Neural cell (in vitro differentiated cells): ENCODE measurements around the gene RELL2. TPM values are rescaled to one million over a fixed set of nuclear protein-coding genes. Genes with fewer than 3 reads are reported as not detected.

Source experiments
- H2AFZ ChIP-seq: fragments of 200-600, 300-800 bp; sonication (generic), shearing (Covaris generic); 2 replicates; pipeline ENCODE4 v1.6.0; 2014; ENCODE audit warnings: low read depth, mild to moderate bottlenecking, antibody characterized with exemption, low read length, moderate library complexity
- H3F3A ChIP-seq: fragments of 200-600 bp; shearing (Covaris generic); 2 replicates; pipeline ENCODE4 v1.6.1; 2016; ENCODE audit warnings: mild to moderate bottlenecking, moderate library complexity, mixed read lengths, antibody characterized with exemption, low read length; ENCODE audit not compliant: insufficient read depth, poor library complexity, severe bottlenecking
- H3K27ac ChIP-seq: fragments of 200-600, 300-800 bp; sonication (generic), shearing (Covaris generic); 2 replicates; pipeline ENCODE4 v1.5.1; 2014; ENCODE audit warnings: mild to moderate bottlenecking, low read length, moderate library complexity
- H3K27me3 ChIP-seq: fragments of 300-800, 200-600 bp; sonication (generic), shearing (Covaris generic); 2 replicates; pipeline ENCODE4 v1.6.0; 2014; ENCODE audit warnings: mild to moderate bottlenecking, low read depth, low read length, moderate library complexity; ENCODE audit not compliant: insufficient read depth
- H3K36me3 ChIP-seq: fragments of 300-800, 200-600 bp; sonication (generic), shearing (Covaris generic); 2 replicates; pipeline ENCODE4 v1.5.1; 2014; ENCODE audit warnings: mild to moderate bottlenecking, antibody characterized with exemption, low read length, moderate library complexity; ENCODE audit not compliant: insufficient read depth
- H3K4me2 ChIP-seq: fragments of 300-800, 200-600 bp; sonication (generic), shearing (Covaris generic); 2 replicates; pipeline ENCODE4 v1.6.0; 2014; ENCODE audit warnings: mild to moderate bottlenecking, low read length
- H3K4me3 ChIP-seq: fragments of 300-800, 200-600 bp; sonication (generic), shearing (Covaris generic); 2 replicates; pipeline ENCODE4 v1.5.1; 2014; ENCODE audit warnings: mild to moderate bottlenecking, low read length, moderate library complexity
- H3K79me2 ChIP-seq: fragments of 200-600 bp; shearing (Covaris generic); replicated peaks from 2 replicates; pipeline ENCODE4 v1.6.0; 2014; ENCODE audit warnings: mild to moderate bottlenecking, low read length, moderate library complexity; ENCODE audit not compliant: insufficient read depth
- H3K9ac ChIP-seq: fragments of 300-800, 200-600 bp; sonication (generic), shearing (Covaris generic); 2 replicates; pipeline ENCODE4 v1.6.1; 2016; ENCODE audit warnings: mild to moderate bottlenecking, low read length, mixed read lengths
- H3K9me2 ChIP-seq: fragments of 200-600 bp; shearing (Covaris generic); 2 replicates; pipeline ENCODE4 v1.6.1; 2016; ENCODE audit warnings: mild to moderate bottlenecking, low read length, mixed read lengths; ENCODE audit not compliant: insufficient read depth
- H3K9me3 ChIP-seq: fragments of 200-600, 300-800 bp; sonication (generic), shearing (Covaris generic); 2 replicates; pipeline ENCODE4 v1.6.1; 2016; ENCODE audit warnings: mild to moderate bottlenecking, mixed run types, low read length, moderate library complexity, mixed read lengths
- H4K20me1 ChIP-seq: fragments of 200-600 bp; shearing (Covaris generic); 2 replicates; pipeline ENCODE4 v1.6.1; 2016; ENCODE audit warnings: mild to moderate bottlenecking, mixed run types; ENCODE audit not compliant: insufficient read depth
- EP300 ChIP-seq: fragments of 450-650 bp; conservative IDR thresholded peaks from 2 replicates; pipeline ENCODE4 v1.6.1; 2014; ENCODE audit warnings: antibody characterized with exemption, mild to moderate bottlenecking, moderate library complexity; ENCODE audit not compliant: poor library complexity, severe bottlenecking
- EZH2 ChIP-seq: fragments of 200-600, 300-800 bp; shearing (Covaris generic), sonication (generic); IDR thresholded peaks from 2 replicates; pipeline ENCODE4 v1.6.1; 2014; ENCODE audit warnings: antibody characterized with exemption, low read length, borderline replicate concordance, mild to moderate bottlenecking; ENCODE audit not compliant: insufficient read depth, poor library complexity, severe bottlenecking
- MXI1 ChIP-seq: fragments of 450-650 bp; conservative IDR thresholded peaks from 2 replicates; pipeline ENCODE4 v1.6.1; 2014; ENCODE audit warnings: antibody characterized with exemption, mild to moderate bottlenecking; ENCODE audit not compliant: poor library complexity, severe bottlenecking
- POLR2AphosphoS5 ChIP-seq: IDR thresholded peaks from 2 replicates; pipeline ENCODE4 v1.6.1; 2012
- RAD21 ChIP-seq: fragments of 450-650 bp; conservative IDR thresholded peaks from 2 replicates; pipeline ENCODE4 v1.6.1; 2014; ENCODE audit warnings: antibody characterized with exemption, mild to moderate bottlenecking, moderate library complexity
- SMC3 ChIP-seq: fragments of 450-650 bp; conservative IDR thresholded peaks from 2 replicates; pipeline ENCODE4 v1.6.1; 2014; ENCODE audit warnings: antibody characterized with exemption, mild to moderate bottlenecking, moderate library complexity; ENCODE audit not compliant: poor library complexity
- TAF1 ChIP-seq: IDR thresholded peaks from 2 replicates; pipeline ENCODE4 v1.6.1; 2012; ENCODE audit warnings: low read depth
- polyA minus RNA-seq: library from RNA; depleted of rRNA, polyadenylated mRNA; stranded (reverse); fragments of >200 nt; gene quantifications from 2 replicates; pipeline ENCODE4 v1.2.3, GENCODE V29; 2014
- polyA plus RNA-seq: library from polyadenylated mRNA; depleted of rRNA; stranded (reverse); fragments of >200 nt; gene quantifications from 2 replicates; pipeline ENCODE4 v1.2.3, GENCODE V29; 2014
- TF ChIP-seq, protein P1 (sequence below): fragments of 450-650 bp; IDR thresholded peaks from 2 replicates; pipeline ENCODE4 v1.5.1; 2014; ENCODE audit warnings: antibody characterized with exemption, mild to moderate bottlenecking, moderate library complexity; ENCODE audit not compliant: poor library complexity, severe bottlenecking
- TF ChIP-seq, protein P2 (sequence below): IDR thresholded peaks from 2 replicates; pipeline ENCODE4 v1.6.1; 2012; ENCODE audit warnings: borderline replicate concordance

RELL2 gene, protein sequence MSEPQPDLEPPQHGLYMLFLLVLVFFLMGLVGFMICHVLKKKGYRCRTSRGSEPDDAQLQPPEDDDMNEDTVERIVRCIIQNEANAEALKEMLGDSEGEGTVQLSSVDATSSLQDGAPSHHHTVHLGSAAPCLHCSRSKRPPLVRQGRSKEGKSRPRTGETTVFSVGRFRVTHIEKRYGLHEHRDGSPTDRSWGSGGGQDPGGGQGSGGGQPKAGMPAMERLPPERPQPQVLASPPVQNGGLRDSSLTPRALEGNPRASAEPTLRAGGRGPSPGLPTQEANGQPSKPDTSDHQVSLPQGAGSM
- polyA plus RNA-seq = 44.9 and 49.4 TPM in 2 replicates
- 25.7 and 37.5 TPM in 2 replicates for polyA minus RNA-seq

DNA sequence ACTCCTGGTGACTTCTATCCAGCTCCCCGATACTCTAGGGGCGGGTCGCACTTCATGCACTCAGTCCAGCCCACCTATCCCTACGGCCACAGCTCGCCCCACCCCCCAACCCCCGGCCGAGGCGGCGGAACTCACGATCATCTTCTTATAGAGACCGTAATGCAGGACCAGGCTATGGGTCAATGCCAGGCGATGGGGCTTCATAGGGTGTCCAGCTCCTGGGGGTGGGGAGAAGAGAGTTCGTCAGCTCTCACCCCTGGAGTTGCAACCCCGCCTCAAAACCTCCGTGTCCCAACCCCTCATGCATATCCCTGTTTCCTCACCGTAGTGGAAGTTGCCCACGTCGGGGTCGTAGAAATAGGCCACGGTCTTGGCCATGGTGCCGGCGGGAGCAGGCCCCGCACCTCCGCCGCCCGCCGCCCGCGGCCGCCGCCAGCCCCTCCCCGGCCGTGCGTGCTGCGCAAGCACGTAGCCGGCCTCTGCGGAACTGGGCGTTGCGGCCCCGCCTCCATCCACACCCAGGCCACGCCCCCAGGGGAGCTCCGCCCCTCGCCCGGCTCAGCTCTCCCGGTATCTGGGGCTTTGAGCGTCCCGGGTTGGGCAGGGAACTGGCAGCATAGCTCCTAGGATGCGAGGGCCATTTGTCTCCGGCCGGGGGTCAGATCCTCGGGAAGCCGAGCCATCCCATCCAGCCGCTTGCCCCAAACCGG, at the start of gene RELL2, which contains the start of gene HDAC3:
RELL2 (plus strand) TSS at position 585 of the 710 bp plus-strand sequence. CDS start 1,229 bp downstream, outside the sequence.
HDAC3 (minus strand) TSS at position 437 of the 710 bp plus-strand sequence; CDS start at position 378, 59 bp downstream.
- Histone ChIP-seq H3K9ac (peak within 1 kb of the TSS; percentile 88), H2AFZ (peak within 1 kb of the TSS; percentile 80), H3K27me3 (no peaks in the 10 kb centered on the region), H3K9me3 (no peaks in the 10 kb centered on the region), H4K20me1 (no peaks in the 10 kb centered on the region), H3F3A (no peaks in the 10 kb centered on the region), H3K4me2 (peak within 1 kb of the TSS; percentile 79), H3K36me3 (peaks cover 9% of the 10 kb centered on the region), H3K27ac (peak within 1 kb of the TSS; percentile 77), H3K9me2 (no peaks in the 10 kb centered on the region), H3K79me2 (peaks cover 25% of the 10 kb centered on the region), H3K4me3 (peak within 1 kb of the TSS; percentile 83)
- TF ChIP-seq, protein P1, sequence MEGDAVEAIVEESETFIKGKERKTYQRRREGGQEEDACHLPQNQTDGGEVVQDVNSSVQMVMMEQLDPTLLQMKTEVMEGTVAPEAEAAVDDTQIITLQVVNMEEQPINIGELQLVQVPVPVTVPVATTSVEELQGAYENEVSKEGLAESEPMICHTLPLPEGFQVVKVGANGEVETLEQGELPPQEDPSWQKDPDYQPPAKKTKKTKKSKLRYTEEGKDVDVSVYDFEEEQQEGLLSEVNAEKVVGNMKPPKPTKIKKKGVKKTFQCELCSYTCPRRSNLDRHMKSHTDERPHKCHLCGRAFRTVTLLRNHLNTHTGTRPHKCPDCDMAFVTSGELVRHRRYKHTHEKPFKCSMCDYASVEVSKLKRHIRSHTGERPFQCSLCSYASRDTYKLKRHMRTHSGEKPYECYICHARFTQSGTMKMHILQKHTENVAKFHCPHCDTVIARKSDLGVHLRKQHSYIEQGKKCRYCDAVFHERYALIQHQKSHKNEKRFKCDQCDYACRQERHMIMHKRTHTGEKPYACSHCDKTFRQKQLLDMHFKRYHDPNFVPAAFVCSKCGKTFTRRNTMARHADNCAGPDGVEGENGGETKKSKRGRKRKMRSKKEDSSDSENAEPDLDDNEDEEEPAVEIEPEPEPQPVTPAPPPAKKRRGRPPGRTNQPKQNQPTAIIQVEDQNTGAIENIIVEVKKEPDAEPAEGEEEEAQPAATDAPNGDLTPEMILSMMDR = no peak
- peak; percentile 34 for TF ChIP-seq TAF1
- peak; percentile 19 for TF ChIP-seq SMC3
- TF ChIP-seq POLR2AphosphoS5 = peak; percentile 89

DNA sequence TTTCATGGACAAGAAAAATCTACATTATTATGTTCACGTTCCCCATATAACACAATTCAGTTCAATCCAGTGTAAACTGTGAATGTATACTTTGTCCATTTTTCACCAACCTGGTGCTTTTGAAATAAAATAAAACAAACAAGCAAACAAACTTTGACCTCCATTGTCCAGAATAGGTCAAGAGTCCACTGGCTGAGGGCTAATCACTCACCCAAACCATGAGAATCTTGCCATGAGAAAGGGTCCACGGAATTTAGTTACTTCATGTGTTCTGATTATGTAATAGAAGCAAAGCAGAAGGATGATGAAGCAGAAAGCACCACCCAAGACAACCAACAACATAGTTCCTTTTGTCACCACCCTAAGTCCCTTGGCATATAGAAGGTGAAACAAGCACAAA, 46.7 kb upstream of the RELL2 start:
- Histone ChIP-seq H3K27me3 (no peaks in the 10 kb centered on the region), H3K79me2 (peaks cover 3% of the 10 kb centered on the region), H2AFZ (no peak overlapping the region), H3K4me3 (no peak overlapping the region), H3K9ac (no peak overlapping the region), H3F3A (no peaks in the 10 kb centered on the region), H3K4me2 (no peak overlapping the region), H4K20me1 (no peaks in the 10 kb centered on the region), H3K9me2 (no peaks in the 10 kb centered on the region), H3K27ac (no peak overlapping the region), H3K9me3 (no peaks in the 10 kb centered on the region), H3K36me3 (peaks cover 9% of the 10 kb centered on the region)
- TF ChIP-seq TAF1 (no peak), EP300 (no peak), EZH2 (no peak), POLR2AphosphoS5 (no peak), SMC3 (no peak), MXI1 (no peak), RAD21 (no peak)
- TF ChIP-seq, protein P2, sequence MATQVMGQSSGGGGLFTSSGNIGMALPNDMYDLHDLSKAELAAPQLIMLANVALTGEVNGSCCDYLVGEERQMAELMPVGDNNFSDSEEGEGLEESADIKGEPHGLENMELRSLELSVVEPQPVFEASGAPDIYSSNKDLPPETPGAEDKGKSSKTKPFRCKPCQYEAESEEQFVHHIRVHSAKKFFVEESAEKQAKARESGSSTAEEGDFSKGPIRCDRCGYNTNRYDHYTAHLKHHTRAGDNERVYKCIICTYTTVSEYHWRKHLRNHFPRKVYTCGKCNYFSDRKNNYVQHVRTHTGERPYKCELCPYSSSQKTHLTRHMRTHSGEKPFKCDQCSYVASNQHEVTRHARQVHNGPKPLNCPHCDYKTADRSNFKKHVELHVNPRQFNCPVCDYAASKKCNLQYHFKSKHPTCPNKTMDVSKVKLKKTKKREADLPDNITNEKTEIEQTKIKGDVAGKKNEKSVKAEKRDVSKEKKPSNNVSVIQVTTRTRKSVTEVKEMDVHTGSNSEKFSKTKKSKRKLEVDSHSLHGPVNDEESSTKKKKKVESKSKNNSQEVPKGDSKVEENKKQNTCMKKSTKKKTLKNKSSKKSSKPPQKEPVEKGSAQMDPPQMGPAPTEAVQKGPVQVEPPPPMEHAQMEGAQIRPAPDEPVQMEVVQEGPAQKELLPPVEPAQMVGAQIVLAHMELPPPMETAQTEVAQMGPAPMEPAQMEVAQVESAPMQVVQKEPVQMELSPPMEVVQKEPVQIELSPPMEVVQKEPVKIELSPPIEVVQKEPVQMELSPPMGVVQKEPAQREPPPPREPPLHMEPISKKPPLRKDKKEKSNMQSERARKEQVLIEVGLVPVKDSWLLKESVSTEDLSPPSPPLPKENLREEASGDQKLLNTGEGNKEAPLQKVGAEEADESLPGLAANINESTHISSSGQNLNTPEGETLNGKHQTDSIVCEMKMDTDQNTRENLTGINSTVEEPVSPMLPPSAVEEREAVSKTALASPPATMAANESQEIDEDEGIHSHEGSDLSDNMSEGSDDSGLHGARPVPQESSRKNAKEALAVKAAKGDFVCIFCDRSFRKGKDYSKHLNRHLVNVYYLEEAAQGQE = no peak
- TF ChIP-seq, protein P1 = no peak
